Ovary (tissue), 9 donors: ENCODE data around the gene SH2B3. TPM values are rescaled to one million over a fixed set of nuclear protein-coding genes. Genes with fewer than 3 reads are reported as not detected.

Experiments
- DNase-seq, 5 donors: peaks; one replicate each; pipeline ENCODE4 v3.0.0-alpha.2; 2019 to 2020
- H3K27ac ChIP-seq, 2 donors: fragments of 200-600 bp; one replicate each; pipeline versions ENCODE4 v1.5.1 to v1.8.0; 2019 to 2022
- H3K27me3 ChIP-seq: fragments of 200-600 bp; one replicate; pipeline ENCODE4 v1.8.0; 2022
- H3K36me3 ChIP-seq: fragments of 200-600 bp; sonication (generic); one replicate; pipeline ENCODE4 v1.5.1; 2019
- H3K4me1 ChIP-seq: one replicate; pipeline ENCODE4 v1.8.1; 2013; ENCODE audit warnings: mild to moderate bottlenecking, moderate library complexity; ENCODE audit not compliant: insufficient read depth
- H3K4me3 ChIP-seq: fragments of 200-600 bp; sonication (generic); one replicate; pipeline ENCODE4 v1.5.1; 2017
- H3K9me3 ChIP-seq, 2 donors: fragments of 200-600 bp in 1 of 2; sonication (generic) in 1 of 2; one replicate each; pipeline versions ENCODE4 v1.5.1 to v1.8.1; 2013 to 2019; ENCODE audit warnings: mild to moderate bottlenecking in 1 of 2, moderate library complexity in 1 of 2
- CTCF ChIP-seq, 3 donors: fragments of 450-650 bp in 2 of 3; fragments of 200-600 bp in 1 of 3; IDR thresholded peaks; one replicate each; pipeline versions ENCODE4 v1.5.1 to v1.8.0; 2016 to 2022; ENCODE audit warnings: antibody characterized with exemption in 3 of 3, mild to moderate bottlenecking in 1 of 3
- EP300 ChIP-seq: sonication (generic); formaldehyde crosslinking; IDR thresholded peaks from one replicate; pipeline ENCODE4 v1.6.1; 2017; ENCODE audit warnings: antibody characterized with exemption
- POLR2A ChIP-seq: fragments of 450-650 bp; IDR thresholded peaks from one replicate; pipeline ENCODE4 v1.6.1; 2017; ENCODE audit warnings: antibody characterized with exemption, mild to moderate bottlenecking, moderate library complexity
- WGBS, 3 donors: extraction: QIAGEN DNeasy Blood & Tissue Kit in 1 of 3; methylation state at CpG; one replicate each; pipeline versions ENCODE4 v1.1.5 to v1.1.7; 2013 to 2017; 5-methylcytosine and 5-hydroxymethylcytosine counted together
- intact Hi-C, 4 donors: fragments of 100-400 bp; cut with DNase I; formaldehyde crosslinking; loops; one replicate each; pipeline versions ENCODE4 v1.11.0 to v1.15.1; 2022 to 2023
- polyA plus RNA-seq, 2 donors: library from polyadenylated mRNA; stranded (reverse); fragments of 200-250 nt in 1 of 2; fragments of 350-450 nt in 1 of 2; fragmentation: Illumina TruSeq in 1 of 2; extraction: RNeasy Lipid Tissue Mini Kit (QIAGEN cat#74804) in 1 of 2; gene quantifications; one replicate each; pipeline ENCODE4 v1.2.3, GENCODE V29; 2013 to 2014
- total RNA-seq, 7 donors: library from RNA; depleted of rRNA in 2 of 7; stranded (reverse); fragments of >200 nt in 2 of 7; fragmentation: NEBNext Ultra II Directional in 3 of 7; extraction: Animal tissue kit (Norgen Biotek cat#: 25700) in 3 of 7; gene quantifications; one replicate each; pipeline versions ENCODE4 v1.1.0 to v1.2.4, GENCODE V29; 2016 to 2023
- donor health status: DM: no; HTN: no; CAD: no; lungs with moderate emphysema.
- donor health status: DM: no; HTN: no; CAD: no.
- donor health status: Bipolar disorder and iron deficiency.
- donor health status: DM: yes; HTN: yes; CAD: no.
- donor health status: DM: no; HTN: no; CAD: no.
- donor health status: DM: yes; HTN: yes; CAD: no.

SH2B3 gene
- total and polyA plus RNA-seq, 9 donors: 7.2 to 24.0 (median 14.3) TPM

GRCh38 chr12:111406474-111407376 lies 1.0 kb downstream of the SH2B3 start:
- H3K4me3 ChIP-seq: peak overlapping the region; percentile 66
- no peaks in the 10 kb centered on the region for H3K36me3 ChIP-seq
- 12 to 17% (median 16%) methylated on average over 26 to 34 of the region's 34 CpGs for WGBS, 3 donors
- no peaks in the 10 kb centered on the region for H3K9me3 ChIP-seq
- intact Hi-C loops: loop anchor here in 3 of 4 donors (5.0 kb wide), 2 partner anchors 41 to 46 kb away; no protein-coding TSS in a partner anchor
- peak overlapping the region; percentile 47 to 83 for H3K27ac ChIP-seq
- H3K4me1 ChIP-seq: peaks cover 11% of the 10 kb centered on the region
- no peak for TF ChIP-seq POLR2A
- TF ChIP-seq EP300: no peak
- no peak for TF ChIP-seq CTCF (IDR thresholded peaks at IDR 0.05)
- peak in 1 of 5 donors; percentile 33 for DNase-seq
- no peaks in the 10 kb centered on the region for H3K27me3 ChIP-seq

GRCh38 chr12:111407377-111408115 lies 1.8 kb downstream of the SH2B3 start:
- 55 to 64% (median 62%) methylated on average over 9 of the region's 9 CpGs for WGBS, 3 donors
- no peak for TF ChIP-seq CTCF (IDR thresholded peaks at IDR 0.05)
- TF ChIP-seq POLR2A: no peak
- TF ChIP-seq EP300: no peak
- DNase-seq: peak in 1 of 5 donors; percentile 40
- no peaks in the 10 kb centered on the region for H3K9me3 ChIP-seq
- peak overlapping the region; percentile 66 for H3K4me3 ChIP-seq
- no peaks in the 10 kb centered on the region for H3K36me3 ChIP-seq
- peaks cover 11% of the 10 kb centered on the region for H3K4me1 ChIP-seq
- H3K27me3 ChIP-seq: no peaks in the 10 kb centered on the region
- intact Hi-C loops: loop anchor here in 3 of 4 donors (5.0 kb wide), 2 partner anchors 40 to 45 kb away; no protein-coding TSS in a partner anchor
- H3K27ac ChIP-seq: peak overlapping the region in 1 of 2 donors; percentile 47

- no peak for DNase-seq
- Histone ChIP-seq H3K27me3 (no peaks in the 10 kb centered on the region), H3K27ac (no peak overlapping the region), H3K4me1 (peaks cover 11% of the 10 kb centered on the region), H3K36me3 (no peaks in the 10 kb centered on the region), H3K4me3 (no peak overlapping the region), H3K9me3 (no peaks in the 10 kb centered on the region)
- TF ChIP-seq POLR2A (no peak), EP300 (no peak), CTCF (IDR thresholded peaks at IDR 0.05) (no peak)
- intact Hi-C loops: loop anchor here in 3 of 4 donors (5.0 kb wide), 2 partner anchors 39 to 44 kb away; no protein-coding TSS in a partner anchor
- WGBS, 3 donors: 85 to 97% (median 86%) methylated on average over 1 of the region's 1 CpG
Observed at GRCh38 chr12:111408116-111408440, 2.4 kb downstream of the SH2B3 start.

DNA sequence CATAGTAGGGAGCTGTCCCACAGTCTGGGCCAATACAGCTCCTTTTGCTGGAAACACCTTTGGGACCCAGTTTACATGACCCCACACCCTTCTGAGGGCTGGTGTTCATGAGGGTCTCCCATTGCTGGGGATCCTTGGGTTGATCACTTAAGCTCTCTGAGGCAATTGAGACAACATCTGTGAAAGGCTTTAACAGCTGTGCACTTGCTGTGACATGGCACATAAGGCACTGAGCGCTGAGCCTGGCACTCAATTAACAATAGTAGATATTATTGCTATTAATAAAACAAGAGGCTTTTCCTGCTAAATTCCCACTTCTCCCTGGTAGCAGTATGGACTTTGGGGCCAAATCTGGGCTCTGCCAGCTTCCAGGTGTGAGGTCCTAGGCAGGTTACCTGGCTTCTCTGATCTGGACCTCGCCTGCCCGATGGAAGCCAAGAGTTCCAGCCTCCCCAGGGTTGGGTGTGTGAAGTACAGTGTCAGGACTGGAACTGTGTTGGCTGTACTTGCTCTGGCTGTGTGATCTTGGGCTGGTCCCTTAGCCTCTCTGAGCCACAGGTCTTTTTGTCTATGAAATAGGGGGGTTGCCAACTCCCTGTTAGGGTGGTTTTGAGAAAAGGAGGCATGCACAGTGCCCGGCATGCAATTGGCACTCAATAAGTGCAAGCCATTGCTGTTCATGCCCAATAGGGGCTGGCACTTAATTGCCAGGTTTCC lies 3.1 kb downstream of the SH2B3 start:
- intact Hi-C loops: loop anchor here in 3 of 4 donors (5.0 kb wide), 2 partner anchors 38 to 43 kb away; no protein-coding TSS in a partner anchor
- no peak for DNase-seq
- Histone ChIP-seq H3K27me3 (no peaks in the 10 kb centered on the region), H3K4me1 (peaks cover 14% of the 10 kb centered on the region), H3K36me3 (no peaks in the 10 kb centered on the region), H3K27ac (no peak overlapping the region), H3K4me3 (no peak overlapping the region), H3K9me3 (no peaks in the 10 kb centered on the region)
- no peak for TF ChIP-seq POLR2A
- no peak for TF ChIP-seq EP300
- no peak for TF ChIP-seq CTCF (IDR thresholded peaks at IDR 0.05)
- 85 to 92% (median 92%) methylated on average over 4 of the region's 4 CpGs for WGBS, 3 donors
